ENCODE data around the gene LRRN3.

DNA sequence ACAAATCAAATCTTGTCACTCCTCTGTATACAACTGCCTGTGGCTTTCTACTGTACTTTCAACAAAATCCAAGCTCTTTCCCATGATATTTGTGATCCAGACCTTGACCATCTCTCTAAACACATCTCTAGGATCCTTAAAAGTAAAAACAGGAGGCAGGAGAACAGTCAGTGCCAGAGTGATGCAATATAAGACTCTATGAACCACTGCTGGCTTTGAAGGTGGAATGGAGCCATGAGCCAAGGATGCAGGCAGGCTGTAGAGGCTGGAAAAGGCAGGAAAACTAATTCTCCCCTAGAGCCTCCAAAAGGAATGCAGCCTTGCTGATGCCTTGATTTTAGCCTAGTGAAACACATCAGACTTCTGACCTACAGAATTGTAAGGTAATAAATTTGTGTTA, 45.5 kb upstream of the LRRN3 start:
- no peak for TF ChIP-seq EZH2 (IDR thresholded peaks at IDR 0.05; ENCODE audit: low read length, unreplicated experiment)
- TF ChIP-seq, protein P1, sequence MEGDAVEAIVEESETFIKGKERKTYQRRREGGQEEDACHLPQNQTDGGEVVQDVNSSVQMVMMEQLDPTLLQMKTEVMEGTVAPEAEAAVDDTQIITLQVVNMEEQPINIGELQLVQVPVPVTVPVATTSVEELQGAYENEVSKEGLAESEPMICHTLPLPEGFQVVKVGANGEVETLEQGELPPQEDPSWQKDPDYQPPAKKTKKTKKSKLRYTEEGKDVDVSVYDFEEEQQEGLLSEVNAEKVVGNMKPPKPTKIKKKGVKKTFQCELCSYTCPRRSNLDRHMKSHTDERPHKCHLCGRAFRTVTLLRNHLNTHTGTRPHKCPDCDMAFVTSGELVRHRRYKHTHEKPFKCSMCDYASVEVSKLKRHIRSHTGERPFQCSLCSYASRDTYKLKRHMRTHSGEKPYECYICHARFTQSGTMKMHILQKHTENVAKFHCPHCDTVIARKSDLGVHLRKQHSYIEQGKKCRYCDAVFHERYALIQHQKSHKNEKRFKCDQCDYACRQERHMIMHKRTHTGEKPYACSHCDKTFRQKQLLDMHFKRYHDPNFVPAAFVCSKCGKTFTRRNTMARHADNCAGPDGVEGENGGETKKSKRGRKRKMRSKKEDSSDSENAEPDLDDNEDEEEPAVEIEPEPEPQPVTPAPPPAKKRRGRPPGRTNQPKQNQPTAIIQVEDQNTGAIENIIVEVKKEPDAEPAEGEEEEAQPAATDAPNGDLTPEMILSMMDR (conservative IDR thresholded peaks at IDR 0.05; ENCODE audit: low read depth, low read length): no peak

Measured in PC-3 (cell line).